ENCODE measurements around the gene NOL9. TPM values are rescaled to one million over a fixed set of nuclear protein-coding genes. Genes with fewer than 3 reads are reported as not detected.

The NOL9 gene
- total and polyA plus RNA-seq, 9 of the 15 experiments (the other 6 are each of a cell fraction or from before 2014, with no cell fraction given), result 5.6 to 76.5 (median 47.3) TPM

- TF ChIP-seq CREB3L1 (IDR thresholded peaks at IDR 0.05; ENCODE audit: borderline replicate concordance, low read depth) (peak; percentile 93; the same call in 1 of the 2 replicates), ZFX (CRISPR knock-in tag; IDR thresholded peaks at IDR 0.05) (no peak), STAT5A (IDR thresholded peaks at IDR 0.05; ENCODE audit: borderline replicate concordance, low read length) (0 out of 2 replicates have a peak, but pooled peaks have one; percentile 19), NCOA1 (IDR thresholded peaks at IDR 0.05; ENCODE audit: low read depth) (no peak), PCBP1 (IDR thresholded peaks at IDR 0.05; ENCODE audit: low read depth, low read length, poor library complexity, severe bottlenecking) (peak; percentile 51), KDM1A (IDR thresholded peaks at IDR 0.05) (peak in 1 of 2 experiments; percentile 57; a peak in 1 of 4 replicates), EP300 (IDR thresholded peaks at IDR 0.05; ENCODE audit: low read length) (no peak)
- TF ChIP-seq, protein P1, sequence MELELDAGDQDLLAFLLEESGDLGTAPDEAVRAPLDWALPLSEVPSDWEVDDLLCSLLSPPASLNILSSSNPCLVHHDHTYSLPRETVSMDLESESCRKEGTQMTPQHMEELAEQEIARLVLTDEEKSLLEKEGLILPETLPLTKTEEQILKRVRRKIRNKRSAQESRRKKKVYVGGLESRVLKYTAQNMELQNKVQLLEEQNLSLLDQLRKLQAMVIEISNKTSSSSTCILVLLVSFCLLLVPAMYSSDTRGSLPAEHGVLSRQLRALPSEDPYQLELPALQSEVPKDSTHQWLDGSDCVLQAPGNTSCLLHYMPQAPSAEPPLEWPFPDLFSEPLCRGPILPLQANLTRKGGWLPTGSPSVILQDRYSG (tag; conservative IDR thresholded peaks at IDR 0.05; ENCODE audit: low read depth), result no peak
- TF ChIP-seq, protein P2, sequence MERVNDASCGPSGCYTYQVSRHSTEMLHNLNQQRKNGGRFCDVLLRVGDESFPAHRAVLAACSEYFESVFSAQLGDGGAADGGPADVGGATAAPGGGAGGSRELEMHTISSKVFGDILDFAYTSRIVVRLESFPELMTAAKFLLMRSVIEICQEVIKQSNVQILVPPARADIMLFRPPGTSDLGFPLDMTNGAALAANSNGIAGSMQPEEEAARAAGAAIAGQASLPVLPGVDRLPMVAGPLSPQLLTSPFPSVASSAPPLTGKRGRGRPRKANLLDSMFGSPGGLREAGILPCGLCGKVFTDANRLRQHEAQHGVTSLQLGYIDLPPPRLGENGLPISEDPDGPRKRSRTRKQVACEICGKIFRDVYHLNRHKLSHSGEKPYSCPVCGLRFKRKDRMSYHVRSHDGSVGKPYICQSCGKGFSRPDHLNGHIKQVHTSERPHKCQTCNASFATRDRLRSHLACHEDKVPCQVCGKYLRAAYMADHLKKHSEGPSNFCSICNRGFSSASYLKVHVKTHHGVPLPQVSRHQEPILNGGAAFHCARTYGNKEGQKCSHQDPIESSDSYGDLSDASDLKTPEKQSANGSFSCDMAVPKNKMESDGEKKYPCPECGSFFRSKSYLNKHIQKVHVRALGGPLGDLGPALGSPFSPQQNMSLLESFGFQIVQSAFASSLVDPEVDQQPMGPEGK (CRISPR knock-in tag; IDR thresholded peaks at IDR 0.05; ENCODE audit: borderline replicate concordance), result no peak
- TF ChIP-seq, protein P3, sequence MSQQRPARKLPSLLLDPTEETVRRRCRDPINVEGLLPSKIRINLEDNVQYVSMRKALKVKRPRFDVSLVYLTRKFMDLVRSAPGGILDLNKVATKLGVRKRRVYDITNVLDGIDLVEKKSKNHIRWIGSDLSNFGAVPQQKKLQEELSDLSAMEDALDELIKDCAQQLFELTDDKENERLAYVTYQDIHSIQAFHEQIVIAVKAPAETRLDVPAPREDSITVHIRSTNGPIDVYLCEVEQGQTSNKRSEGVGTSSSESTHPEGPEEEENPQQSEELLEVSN (IDR thresholded peaks at IDR 0.05; ENCODE audit: borderline replicate concordance in 1 of 2, extremely low read depth in 1 of 2, insufficient read depth in 1 of 2, insufficient read length in 1 of 2, low read depth in 1 of 2, low read length in 1 of 2, poor library complexity in 1 of 2, severe bottlenecking in 1 of 2), result peak in 1 of 2 experiments; percentile 28
Measured at GRCh38 chr1:6500544-6501278, 53.6 kb downstream of the NOL9 start (continued).
